GM19468 (cell line): ENCODE data around the gene ZNF865.

Source experiments
- ATAC-seq: cut with Tn5 transposase; IDR thresholded peaks from one replicate; pipeline ENCODE4 v1.9.1; 2021; ENCODE audit warnings: mild to moderate bottlenecking, moderate library complexity, moderate number of reproducible peaks; ENCODE audit not compliant: unreplicated experiment; ENCODE audit errors: extremely low read depth

Gene ZNF865

DNA sequence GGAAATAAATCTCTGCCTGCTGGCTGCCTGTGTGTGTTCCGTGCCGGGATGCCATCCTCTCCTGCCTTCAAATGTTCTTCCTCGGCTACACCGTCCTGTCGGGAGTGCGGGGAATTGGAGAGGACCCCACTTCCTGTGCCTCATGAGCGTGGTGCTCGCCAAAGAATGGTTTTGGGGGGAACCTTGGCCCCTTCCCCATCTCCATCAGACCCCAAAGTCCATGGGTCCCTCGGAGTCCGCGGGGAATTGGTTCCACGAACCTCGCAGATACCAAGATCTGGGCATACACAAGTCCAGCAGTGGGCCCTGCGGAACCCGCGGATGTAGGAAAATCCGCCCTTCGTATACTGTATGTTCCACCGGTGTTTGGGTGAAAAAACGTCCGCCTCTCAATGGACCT, 2.3 kb upstream of the ZNF865 start:
- ATAC-seq = no peak

- ATAC-seq = no peak
Observed at GRCh38 chr19:55603581-55604292, 1.7 kb upstream of the ZNF865 start.

DNA sequence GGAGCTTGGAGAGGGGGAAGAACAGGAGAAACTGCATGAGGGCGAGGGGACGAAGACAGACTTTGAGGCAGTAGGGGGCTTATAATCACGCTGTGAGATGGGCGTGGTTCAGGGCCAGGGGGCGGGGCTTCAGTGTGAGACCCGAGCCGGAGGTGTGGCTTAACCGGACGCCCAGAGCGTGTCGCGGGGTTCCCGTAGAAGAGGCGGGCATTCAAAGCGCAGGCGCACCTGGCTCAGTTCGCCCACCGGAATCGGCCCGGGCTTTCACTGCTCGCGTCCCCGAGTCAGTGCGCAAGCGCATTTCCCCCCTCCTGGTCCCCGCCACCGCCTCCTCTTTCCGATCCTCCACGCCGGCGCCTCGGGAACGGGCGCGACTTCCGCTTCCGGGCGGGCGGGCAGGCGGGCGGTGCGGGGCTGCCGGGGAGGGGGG, 225 bp upstream of the ZNF865 start:
- ATAC-seq = peak; percentile 83

GRCh38 chr19:55606471-55606787, 982 bp downstream of the ZNF865 start:
- ATAC-seq = no peak

DNA sequence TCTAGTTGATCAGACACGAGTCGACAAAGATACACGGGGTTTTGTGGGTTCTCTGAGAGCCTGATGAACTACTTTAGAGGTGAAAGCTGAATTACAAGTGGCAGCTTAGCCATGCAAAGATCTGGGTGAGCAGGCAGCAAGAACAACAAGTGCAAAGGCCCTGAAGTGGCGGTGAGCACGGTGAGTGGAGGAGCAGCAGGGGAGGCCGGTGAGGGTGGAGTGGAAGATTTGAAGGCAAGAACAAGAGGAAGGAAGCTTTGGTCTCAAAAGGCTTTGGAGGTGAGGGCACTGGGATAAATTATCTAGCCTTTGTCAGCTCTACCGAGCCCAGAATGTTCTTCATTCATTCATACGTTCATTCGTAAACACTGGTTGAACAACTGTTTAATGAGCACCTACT, 1.4 kb downstream of the ZNF865 start:
- no peak for ATAC-seq

DNA sequence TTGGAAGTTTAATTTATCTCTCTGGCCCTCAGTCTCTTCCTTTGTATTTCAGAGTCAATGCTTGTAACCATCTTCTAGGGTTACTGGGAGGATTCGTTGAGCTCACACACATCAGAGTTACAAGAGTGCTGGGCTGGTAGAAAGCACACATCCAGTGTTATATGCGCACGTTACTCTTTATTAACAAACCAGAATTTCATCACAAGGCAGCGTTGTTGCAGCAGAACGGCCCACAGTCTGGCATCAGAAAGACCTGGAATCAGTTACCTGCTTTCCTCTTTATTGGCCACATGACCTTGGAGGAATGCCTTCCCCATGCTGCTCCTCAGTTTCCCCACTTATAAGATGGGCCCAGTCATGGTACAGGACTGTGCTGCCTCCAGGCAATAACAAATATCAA, 3.9 kb downstream of the ZNF865 start:
- ATAC-seq = no peak

DNA sequence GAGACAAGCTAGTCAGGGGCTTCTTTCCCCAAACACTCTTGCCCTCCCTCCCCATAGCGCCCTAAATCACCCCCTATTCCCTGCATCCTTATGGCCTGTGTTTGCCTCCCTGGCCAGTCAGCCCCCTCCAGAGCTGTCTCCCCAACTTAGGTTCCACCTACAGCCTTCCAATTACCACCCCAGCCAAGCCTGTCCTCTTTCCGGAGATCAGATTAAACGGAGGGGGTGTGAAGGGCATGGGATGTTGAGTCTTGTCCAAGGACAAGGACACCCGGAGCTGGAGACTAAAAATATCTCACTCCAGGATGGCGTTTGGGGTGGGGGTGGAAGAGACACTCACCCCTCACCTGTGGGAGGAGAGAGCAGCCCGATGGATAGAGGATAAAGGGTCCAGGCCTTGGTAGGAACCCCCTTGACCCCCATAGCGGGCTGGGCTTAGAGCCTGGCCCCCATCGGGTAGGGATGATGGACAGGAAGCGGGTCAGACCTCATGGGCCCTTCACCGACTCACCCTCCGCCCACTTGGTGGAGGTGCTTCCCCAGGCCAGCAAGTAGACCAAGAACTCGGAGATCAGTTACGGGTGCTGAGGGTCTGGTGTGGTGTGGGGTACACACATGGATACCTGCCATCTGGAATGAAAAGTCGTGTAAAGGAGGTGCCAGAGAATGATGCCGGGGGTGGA, 6.0 kb downstream of the ZNF865 start:
- no peak for ATAC-seq

GRCh38 chr19:55611983-55612645, 6.7 kb downstream of the ZNF865 start:
- ATAC-seq = no peak

- ATAC-seq = no peak
Observed at GRCh38 chr19:55613396-55613795, 7.9 kb downstream of the ZNF865 start.

GRCh38 chr19:55613930-55614710, 8.7 kb downstream of the ZNF865 start:
- no peak for ATAC-seq

GRCh38 chr19:55614711-55615542, 9.5 kb downstream of the ZNF865 start:
- ATAC-seq = no peak

DNA sequence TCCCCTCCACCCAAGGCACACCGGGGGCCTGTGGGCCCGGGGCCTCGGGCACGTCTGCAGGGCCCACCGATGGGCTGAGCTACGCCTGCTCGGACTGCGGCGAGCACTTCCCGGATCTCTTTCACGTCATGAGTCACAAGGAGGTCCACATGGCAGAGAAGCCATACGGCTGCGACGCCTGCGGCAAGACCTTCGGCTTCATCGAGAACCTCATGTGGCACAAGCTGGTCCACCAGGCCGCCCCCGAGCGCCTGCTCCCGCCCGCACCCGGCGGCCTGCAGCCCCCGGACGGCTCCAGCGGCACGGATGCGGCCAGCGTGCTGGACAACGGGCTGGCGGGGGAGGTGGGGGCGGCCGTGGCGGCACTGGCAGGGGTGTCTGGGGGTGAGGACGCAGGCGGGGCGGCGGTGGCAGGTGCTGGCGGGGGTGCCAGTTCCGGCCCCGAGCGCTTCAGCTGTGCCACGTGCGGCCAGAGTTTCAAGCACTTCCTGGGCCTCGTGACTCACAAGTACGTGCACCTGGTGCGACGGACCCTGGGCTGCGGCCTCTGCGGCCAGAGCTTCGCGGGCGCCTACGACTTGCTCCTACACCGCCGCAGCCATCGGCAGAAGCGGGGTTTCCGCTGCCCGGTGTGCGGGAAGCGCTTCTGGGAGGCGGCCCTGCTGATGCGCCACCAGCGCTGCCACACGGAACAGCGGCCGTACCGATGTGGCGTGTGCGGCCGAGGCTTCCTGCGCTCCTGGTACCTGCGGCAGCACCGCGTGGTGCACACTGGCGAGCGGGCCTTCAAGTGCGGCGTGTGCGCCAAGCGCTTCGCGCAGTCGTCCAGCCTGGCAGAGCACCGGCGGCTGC, 10.3 kb downstream of the ZNF865 start:
- no peak for ATAC-seq

- no peak for ATAC-seq
Observed at GRCh38 chr19:55616395-55616875, 11.0 kb downstream of the ZNF865 start.

DNA sequence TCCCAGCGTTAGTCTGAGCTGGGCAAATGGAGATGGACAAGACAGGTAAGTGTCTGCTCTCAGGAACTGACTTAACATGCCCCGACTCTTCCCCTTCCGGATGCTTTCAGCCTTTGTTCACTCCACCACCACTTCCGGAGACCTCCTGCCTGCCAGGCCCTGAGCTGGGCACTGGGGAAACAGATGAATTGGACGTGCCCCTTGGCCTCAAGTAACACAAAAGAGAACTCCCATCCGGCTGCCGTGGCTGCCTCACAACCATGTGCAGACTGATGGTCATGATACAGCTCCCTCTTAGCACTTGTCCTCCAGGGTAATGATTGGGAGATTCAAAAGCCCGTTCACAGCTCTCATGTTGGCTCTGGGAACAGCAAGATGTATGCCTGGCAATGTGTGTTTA, 12.0 kb downstream of the ZNF865 start:
- no peak for ATAC-seq

DNA sequence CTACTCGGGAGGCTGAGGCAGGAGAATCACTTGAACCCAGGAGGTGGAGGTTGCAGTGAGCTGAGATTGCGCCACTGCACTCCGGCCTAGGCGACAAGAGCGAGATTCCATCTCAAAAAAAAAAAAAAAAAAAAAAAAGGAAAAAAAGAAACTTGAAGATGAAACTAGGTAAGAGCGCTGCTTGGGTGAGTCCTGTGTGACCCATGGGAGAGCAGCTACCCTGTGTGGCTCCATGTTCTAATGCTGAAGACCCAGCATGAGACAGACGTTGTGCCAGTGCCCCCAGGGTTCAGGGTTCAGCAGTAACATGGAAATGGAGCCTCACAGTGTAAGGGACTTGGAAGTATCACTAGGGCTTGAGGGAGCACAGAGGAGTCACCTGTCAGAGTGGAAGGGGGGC, 13.0 kb downstream of the ZNF865 start:
- ATAC-seq = no peak

GRCh38 chr19:55619286-55619685, 13.8 kb downstream of the ZNF865 start:
- no peak for ATAC-seq

- ATAC-seq = no peak
Observed at GRCh38 chr19:55620410-55621204, 15.2 kb downstream of the ZNF865 start.

DNA sequence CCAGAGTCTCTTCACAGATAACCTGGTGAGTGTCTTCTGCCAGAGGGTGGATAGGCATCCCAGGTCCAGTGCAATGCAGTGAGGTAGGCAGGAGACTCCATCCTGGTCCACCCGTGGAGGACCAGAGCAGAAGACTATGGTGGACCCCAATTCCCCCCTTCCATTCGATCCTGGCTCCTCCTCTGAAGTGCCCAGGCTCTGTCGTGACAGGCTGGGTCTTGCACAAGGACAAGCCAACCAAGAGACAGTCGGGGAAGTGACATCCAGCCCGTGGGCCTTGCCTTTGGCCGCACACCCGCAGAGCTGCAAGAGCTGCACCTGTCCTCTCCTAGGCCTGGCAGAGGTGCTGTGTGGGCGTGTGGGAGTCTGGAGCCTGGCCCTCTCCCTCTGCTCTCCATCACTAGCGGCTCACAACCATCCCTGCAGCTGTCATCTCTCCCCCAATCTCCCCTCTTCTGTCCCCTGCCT, 15.8 kb downstream of the ZNF865 start:
- no peak for ATAC-seq
